GM12874 (cell line): ENCODE measurements around the gene PTPN11.

Experiments used
- TF ChIP-seq, protein P1 (sequence below): IDR thresholded peaks from 2 replicates; pipeline ENCODE4 v1.5.1; 2011; ENCODE audit warnings: low read depth, mild to moderate bottlenecking, control low read depth, low read length, moderate library complexity; ENCODE audit not compliant: insufficient read depth

PTPN11 gene

DNA sequence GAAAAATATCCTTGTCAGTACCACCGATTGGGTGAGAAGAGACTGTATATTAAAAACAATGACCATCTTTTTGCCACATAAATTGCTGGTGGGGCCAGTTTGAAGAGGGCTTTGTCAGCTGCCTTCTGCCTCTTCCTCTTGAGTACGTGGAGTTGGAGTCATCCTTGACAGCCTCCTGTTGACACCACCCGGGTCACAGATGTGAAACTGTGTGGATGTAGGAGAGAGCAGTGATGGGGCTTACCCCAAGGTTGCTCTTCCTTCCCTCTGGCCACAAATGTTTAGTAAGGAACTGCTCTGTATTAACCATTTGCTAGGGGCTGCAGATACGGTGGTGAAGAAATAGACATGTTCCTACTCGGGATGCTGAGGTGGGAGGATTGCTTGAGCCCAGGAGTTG, 12.2 kb downstream of the PTPN11 start:
- TF ChIP-seq, protein P1, sequence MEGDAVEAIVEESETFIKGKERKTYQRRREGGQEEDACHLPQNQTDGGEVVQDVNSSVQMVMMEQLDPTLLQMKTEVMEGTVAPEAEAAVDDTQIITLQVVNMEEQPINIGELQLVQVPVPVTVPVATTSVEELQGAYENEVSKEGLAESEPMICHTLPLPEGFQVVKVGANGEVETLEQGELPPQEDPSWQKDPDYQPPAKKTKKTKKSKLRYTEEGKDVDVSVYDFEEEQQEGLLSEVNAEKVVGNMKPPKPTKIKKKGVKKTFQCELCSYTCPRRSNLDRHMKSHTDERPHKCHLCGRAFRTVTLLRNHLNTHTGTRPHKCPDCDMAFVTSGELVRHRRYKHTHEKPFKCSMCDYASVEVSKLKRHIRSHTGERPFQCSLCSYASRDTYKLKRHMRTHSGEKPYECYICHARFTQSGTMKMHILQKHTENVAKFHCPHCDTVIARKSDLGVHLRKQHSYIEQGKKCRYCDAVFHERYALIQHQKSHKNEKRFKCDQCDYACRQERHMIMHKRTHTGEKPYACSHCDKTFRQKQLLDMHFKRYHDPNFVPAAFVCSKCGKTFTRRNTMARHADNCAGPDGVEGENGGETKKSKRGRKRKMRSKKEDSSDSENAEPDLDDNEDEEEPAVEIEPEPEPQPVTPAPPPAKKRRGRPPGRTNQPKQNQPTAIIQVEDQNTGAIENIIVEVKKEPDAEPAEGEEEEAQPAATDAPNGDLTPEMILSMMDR: no peak

DNA sequence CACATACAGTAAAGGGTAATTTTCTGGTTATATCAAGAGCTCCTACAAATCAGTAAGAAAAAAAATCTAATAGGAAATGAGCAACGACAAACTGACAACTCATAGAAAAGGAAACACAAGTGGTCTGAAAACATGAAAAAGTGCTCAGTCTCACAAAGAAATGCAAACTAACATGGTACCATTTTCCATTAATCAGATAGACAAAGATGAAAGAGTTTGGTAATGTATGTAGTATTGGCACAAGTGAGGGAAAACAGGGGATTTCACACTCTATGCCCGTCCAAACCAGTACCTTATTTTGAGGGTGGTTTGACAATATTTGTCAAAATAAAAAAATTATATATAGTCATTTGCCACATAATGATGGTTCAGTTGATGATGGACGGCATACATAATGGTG, 13.2 kb downstream of the PTPN11 start:
- TF ChIP-seq, protein P1: no peak

DNA sequence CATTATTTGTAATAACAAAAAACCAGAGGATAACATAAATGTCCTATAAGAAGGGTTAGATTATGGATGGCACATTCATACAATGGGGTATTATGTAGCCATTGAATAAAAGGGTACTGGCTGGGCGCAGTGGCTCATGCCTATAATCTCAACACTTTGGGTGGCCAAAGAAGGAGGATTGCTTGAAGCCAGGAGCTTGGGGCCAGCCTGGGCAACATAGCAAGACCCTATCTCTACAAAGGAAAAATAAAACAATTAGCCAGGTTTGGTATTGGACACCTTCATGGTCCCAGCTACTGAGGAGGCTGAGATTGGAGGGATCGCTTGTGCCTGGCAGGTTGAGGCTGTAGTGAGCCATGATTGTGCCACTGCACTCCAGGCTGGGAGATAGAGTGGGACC, 14.8 kb downstream of the PTPN11 start:
- TF ChIP-seq, protein P1: no peak

DNA sequence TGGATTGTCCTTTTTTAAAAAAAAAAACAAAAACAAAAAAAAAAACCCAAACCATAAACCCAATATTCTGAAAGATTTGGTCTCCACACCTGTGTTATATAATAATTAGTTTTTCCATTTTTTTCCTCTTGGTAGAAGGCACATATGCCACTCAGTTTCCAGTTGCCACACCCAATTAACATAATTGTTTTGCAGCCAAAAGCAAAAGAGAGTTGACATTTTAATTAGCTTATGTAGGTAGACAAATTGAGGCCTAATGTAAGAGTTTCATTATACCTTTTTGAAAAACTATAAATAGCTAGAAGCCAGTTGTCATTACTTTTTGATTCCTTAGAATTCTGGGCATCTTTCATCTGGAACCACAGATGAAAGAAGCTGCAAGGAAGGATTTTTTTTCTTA, 21.0 kb downstream of the PTPN11 start:
- TF ChIP-seq, protein P1: no peak

DNA sequence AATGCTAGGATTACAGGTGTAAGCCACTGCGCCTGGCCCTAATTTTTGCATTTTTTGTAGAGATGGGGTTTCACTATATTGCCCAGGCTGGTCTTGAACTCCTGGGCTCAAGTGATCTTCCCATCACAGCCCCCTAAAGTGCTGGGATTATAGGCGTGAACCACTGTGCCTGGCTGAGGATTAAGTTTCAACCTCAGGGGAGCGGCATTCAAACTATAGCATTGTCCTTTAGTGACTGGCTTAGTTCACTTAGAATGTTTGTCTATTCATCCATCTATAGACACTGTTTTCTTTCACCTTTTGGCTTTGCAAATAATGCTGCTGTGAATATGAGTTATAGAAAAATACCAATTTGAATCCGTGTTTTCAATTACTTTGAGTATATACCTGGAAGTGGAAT, 25.2 kb downstream of the PTPN11 start:
- TF ChIP-seq, protein P1: no peak

DNA sequence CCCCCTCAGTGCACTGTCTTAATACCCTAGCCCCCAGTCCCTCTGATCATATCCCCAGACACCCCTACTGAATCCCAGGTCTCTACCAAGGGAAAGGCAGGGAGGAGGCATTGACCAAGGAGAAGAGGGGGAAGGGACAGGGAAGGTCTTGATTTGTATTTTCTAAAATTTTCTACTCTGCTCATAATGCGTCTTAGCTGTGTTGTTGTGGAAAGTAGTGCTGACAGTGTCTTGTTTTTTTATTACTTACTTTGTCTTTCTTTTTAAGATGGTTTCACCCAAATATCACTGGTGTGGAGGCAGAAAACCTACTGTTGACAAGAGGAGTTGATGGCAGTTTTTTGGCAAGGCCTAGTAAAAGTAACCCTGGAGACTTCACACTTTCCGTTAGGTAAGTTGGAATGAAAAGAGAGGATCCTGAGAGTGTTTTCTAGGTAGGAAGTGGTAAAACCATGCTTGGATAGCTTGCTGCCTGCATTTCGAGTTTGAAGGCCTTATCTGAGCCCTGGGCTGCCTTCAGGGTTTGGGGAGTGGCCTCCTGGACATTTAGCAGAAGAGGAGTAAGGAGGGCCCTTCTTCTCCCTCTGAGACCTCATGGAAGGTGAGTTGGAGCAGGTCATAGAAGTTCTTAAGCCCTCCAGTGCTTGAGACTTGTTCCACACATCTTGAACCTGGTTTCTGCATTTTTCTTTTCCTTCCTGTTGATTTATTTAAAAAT, 27.4 kb downstream of the PTPN11 start:
- TF ChIP-seq, protein P1: no peak

DNA sequence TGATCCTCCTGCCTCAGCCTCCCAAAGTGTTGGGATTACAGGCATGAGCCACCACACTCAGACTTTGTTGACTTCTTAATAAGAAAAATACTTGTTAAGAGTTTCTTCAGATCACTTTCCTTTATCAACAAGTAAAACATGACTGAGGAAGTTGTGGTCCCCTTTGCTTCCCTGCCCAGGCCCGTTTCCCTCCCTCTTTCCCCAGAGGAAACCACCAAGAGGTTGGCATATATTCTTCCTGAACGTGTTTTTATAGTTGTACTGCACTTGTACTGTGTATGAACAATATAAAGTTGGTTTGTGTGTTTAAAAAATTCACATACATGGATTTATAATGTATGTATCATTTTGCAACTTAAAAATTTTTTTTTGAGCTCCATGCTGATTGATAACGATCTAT, 28.4 kb downstream of the PTPN11 start:
- TF ChIP-seq, protein P1: no peak

DNA sequence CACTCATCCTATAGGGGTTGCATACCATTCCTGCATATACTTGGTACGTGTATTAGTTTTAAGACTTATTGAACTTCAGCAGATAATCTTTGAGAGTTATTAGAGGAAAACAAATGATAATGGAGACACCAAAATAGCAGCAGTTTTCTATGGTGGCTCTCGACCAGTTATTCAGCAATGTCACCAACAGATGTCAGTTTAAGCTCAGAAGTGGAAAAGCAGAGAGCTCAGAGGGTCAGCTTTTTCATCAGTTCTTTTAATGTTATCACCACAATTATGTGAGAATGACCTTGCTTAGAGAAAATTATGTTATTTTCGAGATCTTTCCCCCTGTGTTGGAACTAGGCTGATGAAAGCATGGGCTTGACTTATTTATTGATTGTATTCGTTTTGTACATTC, 32.0 kb downstream of the PTPN11 start:
- TF ChIP-seq, protein P1: no peak
